A673 (cell line): ENCODE measurements around the gene HOXA3.
A peak's percentile ranks its signal among the peaks of the same experiment; 100 is the strongest.

Experiments
- EZH2 ChIP-seq: fragments of 200-600 bp; sonication (generic); IDR thresholded peaks from 2 replicates; pipeline ENCODE4 v1.6.1; 2017; ENCODE audit warnings: borderline replicate concordance, low read depth, mild to moderate bottlenecking, mixed read lengths, antibody characterized with exemption, low read length; ENCODE audit not compliant: poor library complexity, severe bottlenecking
- TF ChIP-seq, protein P1 (sequence below): fragments of 300-800, 200-600 bp; sonication (generic); conservative IDR thresholded peaks from 2 replicates; pipeline ENCODE4 v1.5.1; 2017; ENCODE audit warnings: low read depth, mild to moderate bottlenecking, antibody characterized with exemption, low read length, moderate library complexity, mixed read lengths

DNA sequence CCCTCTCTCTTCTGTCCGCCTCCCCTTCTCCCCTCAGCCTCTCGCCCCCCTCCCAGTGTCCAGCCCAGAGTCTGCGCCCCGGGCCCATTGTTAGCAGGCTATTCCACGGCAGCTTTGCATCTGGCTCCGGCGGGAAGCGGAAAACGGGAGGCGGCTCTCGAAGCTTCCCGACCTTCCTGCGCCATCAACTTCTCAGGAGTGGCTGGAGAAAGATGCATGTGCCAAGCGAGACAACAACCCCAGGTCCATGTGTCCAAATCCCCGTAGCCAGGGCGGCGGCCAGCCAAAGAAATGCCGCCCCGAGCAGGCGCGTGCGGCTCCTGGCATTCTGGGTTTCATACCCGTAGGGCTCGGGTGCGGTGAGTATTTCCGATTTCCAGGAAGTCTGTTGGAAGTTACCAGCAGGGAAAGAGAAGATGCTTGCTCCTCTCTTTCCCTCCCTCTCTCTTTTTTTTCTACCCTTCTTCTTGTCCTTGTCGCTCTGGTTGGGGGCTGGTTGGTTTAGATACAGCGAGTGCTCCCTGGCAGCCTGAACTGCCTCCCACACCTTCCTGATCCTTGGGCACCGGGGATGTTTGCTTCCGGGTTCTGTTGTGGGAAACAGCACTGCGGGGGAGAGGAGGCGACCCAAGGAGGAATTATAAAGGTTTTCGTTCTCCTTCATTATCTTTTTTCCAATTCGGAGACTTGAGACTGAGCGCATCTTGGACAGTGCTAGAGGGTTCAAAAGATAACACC lies 48.7 kb downstream of the HOXA3 start:
- TF ChIP-seq, protein P1, sequence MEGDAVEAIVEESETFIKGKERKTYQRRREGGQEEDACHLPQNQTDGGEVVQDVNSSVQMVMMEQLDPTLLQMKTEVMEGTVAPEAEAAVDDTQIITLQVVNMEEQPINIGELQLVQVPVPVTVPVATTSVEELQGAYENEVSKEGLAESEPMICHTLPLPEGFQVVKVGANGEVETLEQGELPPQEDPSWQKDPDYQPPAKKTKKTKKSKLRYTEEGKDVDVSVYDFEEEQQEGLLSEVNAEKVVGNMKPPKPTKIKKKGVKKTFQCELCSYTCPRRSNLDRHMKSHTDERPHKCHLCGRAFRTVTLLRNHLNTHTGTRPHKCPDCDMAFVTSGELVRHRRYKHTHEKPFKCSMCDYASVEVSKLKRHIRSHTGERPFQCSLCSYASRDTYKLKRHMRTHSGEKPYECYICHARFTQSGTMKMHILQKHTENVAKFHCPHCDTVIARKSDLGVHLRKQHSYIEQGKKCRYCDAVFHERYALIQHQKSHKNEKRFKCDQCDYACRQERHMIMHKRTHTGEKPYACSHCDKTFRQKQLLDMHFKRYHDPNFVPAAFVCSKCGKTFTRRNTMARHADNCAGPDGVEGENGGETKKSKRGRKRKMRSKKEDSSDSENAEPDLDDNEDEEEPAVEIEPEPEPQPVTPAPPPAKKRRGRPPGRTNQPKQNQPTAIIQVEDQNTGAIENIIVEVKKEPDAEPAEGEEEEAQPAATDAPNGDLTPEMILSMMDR, result no peak
- peak; percentile 100 for TF ChIP-seq EZH2
